PC-3 (cell line): ENCODE results near the gene ST6GALNAC1.

ENCODE experiments used
- CTCF ChIP-seq: fragments of 300-600 bp; sonication (generic); conservative IDR thresholded peaks from 2 replicates; pipeline ENCODE4 v1.5.1; 2017; ENCODE audit warnings: antibody characterized with exemption, low read depth, mild to moderate bottlenecking, low read length
- EZH2 ChIP-seq: fragments of 300-600 bp; sonication (generic); IDR thresholded peaks from one replicate; pipeline ENCODE4 v1.6.1; 2017; ENCODE audit warnings: antibody characterized with exemption, mild to moderate bottlenecking, low read length; ENCODE audit not compliant: unreplicated experiment
- EZH2phosphoT487 ChIP-seq: fragments of 300-600 bp; sonication (generic); IDR thresholded peaks from 2 replicates; pipeline ENCODE4 v1.6.1; 2018; ENCODE audit warnings: mild to moderate bottlenecking, antibody characterized with exemption, low read length, borderline replicate concordance

GRCh38 chr17:76672270-76672851 is 28.8 kb upstream of the ST6GALNAC1 start:
- no peak for TF ChIP-seq EZH2
- TF ChIP-seq CTCF = no peak
- no peak for TF ChIP-seq EZH2phosphoT487
